Gastrocnemius medialis (tissue), 4 donors: ENCODE results near the gene GINS1. TPM values are rescaled to one million over a fixed set of nuclear protein-coding genes. Genes with fewer than 3 reads are reported as not detected.
"Not testable (repeated sequence)": the region's sequence is repeated elsewhere in the genome, so short reads cannot be mapped to it uniquely, and the experiment has no call there.

Source experiments
- ATAC-seq, 2 donors: fragments of 150-250 bp; one replicate each; pipeline ENCODE4 v1.9.1; 2016
- DNase-seq, 2 donors: peaks; one replicate each; pipeline ENCODE4 v3.0.0-alpha.2; 2019
- H3K27ac ChIP-seq, 4 donors: fragments of 200-600 bp; sonication (generic); 1 replicate in 1 of 4; 2 replicates in 3 of 4; pipeline ENCODE4 v1.5.1; 2016 to 2018; ENCODE audit warnings: mild to moderate bottlenecking in 2 of 4, moderate library complexity in 1 of 4
- H3K27me3 ChIP-seq, 3 donors: fragments of 200-600 bp; sonication (generic) in 2 of 3; 1 replicate in 1 of 3; 2 replicates in 2 of 3; pipeline versions ENCODE4 v1.5.1 to v1.6.0; 2016 to 2019; ENCODE audit warnings: mild to moderate bottlenecking in 1 of 3, moderate library complexity in 1 of 3
- H3K36me3 ChIP-seq, 2 donors: fragments of 200-600 bp; sonication (generic) in 1 of 2; one replicate each; pipeline ENCODE4 v1.5.1; 2017 to 2018
- H3K4me1 ChIP-seq, 2 donors: fragments of 200-600 bp; sonication (generic) in 1 of 2; one replicate each; pipeline ENCODE4 v1.5.1; 2016 to 2017; ENCODE audit warnings: mild to moderate bottlenecking in 2 of 2
- H3K4me3 ChIP-seq, 4 donors: fragments of 200-600 bp; sonication (generic) in 3 of 4; 1 replicate in 1 of 4; 2 replicates in 3 of 4; pipeline ENCODE4 v1.5.1; 2016 to 2019; ENCODE audit warnings: mild to moderate bottlenecking in 2 of 4
- H3K9me3 ChIP-seq, 3 donors: fragments of 200-600 bp; sonication (generic) in 2 of 3; 1 replicate in 1 of 3; 2 replicates in 2 of 3; pipeline ENCODE4 v1.5.1; 2016 to 2019
- CTCF ChIP-seq, 5 experiments: fragments of 450-650 bp in 3 of 5; fragments of 200-600 bp in 2 of 5; sonication (generic) in 2 of 5; IDR thresholded peaks in 4 of 5; conservative IDR thresholded peaks in 1 of 5; 1 replicate in 4 of 5; 2 replicates in 1 of 5; pipeline ENCODE4 v1.5.1; 2016 to 2019; ENCODE audit warnings: antibody characterized with exemption in 5 of 5, mild to moderate bottlenecking in 3 of 5, moderate library complexity in 3 of 5
- POLR2A ChIP-seq, 2 donors: fragments of 450-650 bp; IDR thresholded peaks; one replicate each; pipeline ENCODE4 v1.6.1; 2017; ENCODE audit warnings: antibody characterized with exemption in 2 of 2, mild to moderate bottlenecking in 2 of 2, moderate library complexity in 2 of 2
- in situ Hi-C, 4 donors: fragments of 200-750 bp; cut with MboI; loops; one replicate each; pipeline versions ENCODE4 v1.15.0 to v1.8.0; 2017; ENCODE audit warnings: low sequenced_read_pairs in 4 of 4
- intact Hi-C: fragments of 100-400 bp; cut with DNase I; formaldehyde crosslinking; loops from one replicate; pipeline ENCODE4 v1.15.1; 2023; ENCODE audit warnings: low total_unique reads
- total RNA-seq, 4 donors: library from RNA; depleted of rRNA; stranded (reverse); fragments of >200 nt; gene quantifications; one replicate each; pipeline versions ENCODE4 v1.1.0 to v1.2.3, GENCODE V29; 2016

The GINS1 gene
- total RNA-seq, 4 donors from 2014 or later, result 0.07 to 0.20 TPM; not detected in 2

DNA sequence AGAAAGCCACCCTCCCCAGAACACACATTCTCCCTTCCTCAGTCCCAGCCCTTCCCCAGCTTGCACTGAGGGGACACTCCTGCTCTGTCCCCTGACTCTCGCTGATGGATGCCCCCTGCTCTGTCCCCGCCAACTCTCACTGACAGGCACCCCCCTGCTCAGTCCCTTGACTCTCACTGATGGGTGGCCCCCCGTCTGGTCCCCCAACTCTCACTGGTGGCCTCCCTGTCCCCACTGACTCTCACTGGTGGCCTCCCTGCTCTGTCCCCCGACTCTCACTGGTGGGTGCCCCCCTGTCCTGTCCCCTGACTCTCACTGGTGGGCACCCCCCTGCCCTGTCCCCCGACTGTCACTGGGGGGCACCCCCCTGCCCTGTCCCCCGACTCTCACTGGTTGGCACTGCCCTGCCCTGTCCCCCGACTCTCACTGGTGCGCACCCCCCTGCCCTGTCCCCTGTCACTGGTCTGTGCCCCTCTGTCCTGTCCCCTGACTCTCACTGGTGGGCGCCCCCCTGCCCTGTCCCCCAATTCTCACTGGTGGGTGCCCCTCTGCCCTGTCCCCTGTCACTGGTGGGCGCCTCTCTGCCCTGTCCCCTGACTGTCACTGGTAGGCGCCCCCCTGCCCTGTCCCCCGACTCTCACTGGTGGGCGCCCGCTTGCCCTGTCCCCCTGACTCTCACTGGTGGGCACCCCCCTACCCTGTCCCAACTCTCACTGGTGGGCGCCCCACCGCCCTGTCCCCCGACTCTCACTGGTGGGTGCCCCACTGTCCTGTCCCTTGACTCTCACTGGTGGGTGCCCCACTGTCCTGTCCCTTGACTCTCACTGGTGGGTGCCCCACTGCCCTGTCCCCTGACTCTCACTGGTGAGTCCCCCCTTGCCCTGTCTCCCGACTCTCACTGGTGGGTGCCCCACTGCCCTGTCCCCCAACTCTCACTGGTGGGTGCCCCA is 60.9 kb downstream of the GINS1 start:
- DNase-seq, result no peak
- no peak for TF ChIP-seq POLR2A (IDR thresholded peaks at IDR 0.05)
- no peak for TF ChIP-seq CTCF (IDR thresholded peaks at IDR 0.05 in 4 of 5, conservative IDR thresholded peaks at IDR 0.05 in 1 of 5)
- Histone ChIP-seq H3K27me3 (no peaks in the 10 kb centered on the region), H3K9me3 (no peaks in the 10 kb centered on the region), H3K27ac (no peak overlapping the region), H3K4me3 (no peak overlapping the region), H3K4me1 (no peaks in the 10 kb centered on the region), H3K36me3 (no peaks in the 10 kb centered on the region)
- in situ Hi-C loops, result loop anchor here in 1 of 4 donors (25.0 kb wide), 1 partner anchor 106 kb away; no protein-coding TSS in a partner anchor
- intact Hi-C loops, result no loop called here
- no peak for ATAC-seq

GRCh38 chr20:25469558-25469957 is 62.1 kb downstream of the GINS1 start:
- intact Hi-C loops, result no loop called here
- TF ChIP-seq POLR2A (IDR thresholded peaks at IDR 0.05), result no peak
- TF ChIP-seq CTCF (IDR thresholded peaks at IDR 0.05 in 4 of 5, conservative IDR thresholded peaks at IDR 0.05 in 1 of 5), result no peak
- Histone ChIP-seq H3K27me3 (no peaks in the 10 kb centered on the region), H3K9me3 (no peaks in the 10 kb centered on the region), H3K27ac (no peak overlapping the region), H3K36me3 (no peaks in the 10 kb centered on the region), H3K4me1 (no peaks in the 10 kb centered on the region), H3K4me3 (no peak overlapping the region)
- no peak for ATAC-seq
- in situ Hi-C loops, result loop anchor here in 1 of 4 donors (25.0 kb wide), 1 partner anchor 107 kb away; no protein-coding TSS in a partner anchor
- DNase-seq, result no peak

- in situ Hi-C loops (loop anchor here in 1 of 4 donors (25.0 kb wide), 1 partner anchor 108 kb away; no protein-coding TSS in a partner anchor), intact Hi-C loops (no loop called here)
- Histone ChIP-seq H3K36me3 (no peaks in the 10 kb centered on the region), H3K27ac (no peak overlapping the region), H3K4me3 (no peak overlapping the region), H3K4me1 (no peaks in the 10 kb centered on the region), H3K9me3 (no peaks in the 10 kb centered on the region), H3K27me3 (no peaks in the 10 kb centered on the region)
- DNase-seq (no peak), ATAC-seq (no peak)
- TF ChIP-seq CTCF (IDR thresholded peaks at IDR 0.05 in 4 of 5, conservative IDR thresholded peaks at IDR 0.05 in 1 of 5) (no peak), POLR2A (IDR thresholded peaks at IDR 0.05) (no peak)
These were observed 62.6 kb downstream of the GINS1 start for GRCh38 chr20:25470045-25470444.

DNA sequence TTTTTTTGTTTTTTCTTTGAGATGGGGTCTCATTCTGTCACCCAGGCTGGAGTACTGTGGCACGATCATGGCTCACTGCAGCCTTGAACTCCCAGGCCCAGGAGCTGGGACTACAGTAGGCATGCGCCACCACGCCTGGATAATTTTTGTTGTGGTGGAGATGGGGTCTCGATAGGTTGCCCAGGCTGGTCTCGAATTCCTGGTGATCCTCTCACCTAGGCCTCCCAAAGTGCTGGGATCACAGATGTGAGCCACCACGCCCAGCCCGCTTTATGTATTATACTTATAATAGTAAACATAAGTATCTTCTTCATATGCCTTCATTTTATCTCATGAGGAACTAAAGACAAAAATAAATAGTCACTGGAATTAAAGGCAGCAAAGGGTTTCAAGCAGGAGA is 63.5 kb downstream of the GINS1 start:
- no peak for TF ChIP-seq CTCF (IDR thresholded peaks at IDR 0.05 in 4 of 5, conservative IDR thresholded peaks at IDR 0.05 in 1 of 5)
- no peak for TF ChIP-seq POLR2A (IDR thresholded peaks at IDR 0.05)
- ATAC-seq (no peak), DNase-seq (no peak)
- intact Hi-C loops, result no loop called here
- H3K27me3 ChIP-seq, result no peaks in the 10 kb centered on the region
- H3K36me3 ChIP-seq, result no peaks in the 10 kb centered on the region
- no peak overlapping the region for H3K4me3 ChIP-seq
- H3K4me1 ChIP-seq, result no peaks in the 10 kb centered on the region
- H3K27ac ChIP-seq, result no peak overlapping the region
- in situ Hi-C loops, result loop anchor here in 1 of 4 donors (25.0 kb wide), 1 partner anchor 109 kb away; no protein-coding TSS in a partner anchor
- H3K9me3 ChIP-seq, result no peaks in the 10 kb centered on the region

GRCh38 chr20:25473297-25473696 is 65.8 kb downstream of the GINS1 start:
- H3K4me3 ChIP-seq, H3K9me3 ChIP-seq, H3K27ac ChIP-seq, H3K27me3 ChIP-seq, H3K4me1 ChIP-seq, DNase-seq, intact Hi-C loops, ATAC-seq, H3K36me3 ChIP-seq: not testable (repeated sequence)
- in situ Hi-C loops, result loop anchor here in 1 of 4 donors (25.0 kb wide), 1 partner anchor 111 kb away; no protein-coding TSS in a partner anchor
